Upper lobe of right lung (tissue), 1 donor: ENCODE results near the gene MAP3K7CL. TPM values are rescaled to one million over a fixed set of nuclear protein-coding genes. Genes with fewer than 3 reads are reported as not detected.

Experiments
- ATAC-seq: fragments of 200-7000 bp; cut with Tn5 transposase; one replicate; pipeline ENCODE4 v1.9.1; 2020; ENCODE audit warnings: mild to moderate bottlenecking, moderate library complexity
- DNase-seq: peaks from one replicate; pipeline ENCODE4 v3.0.0-alpha.2; 2020
- H3K27ac ChIP-seq: fragments of 200-600 bp; one replicate; pipeline ENCODE4 v1.8.0; 2022
- H3K27me3 ChIP-seq: fragments of 200-600 bp; one replicate; pipeline ENCODE4 v1.8.0; 2022; ENCODE audit warnings: mild to moderate bottlenecking
- H3K36me3 ChIP-seq: fragments of 200-600 bp; one replicate; pipeline ENCODE4 v1.8.0; 2022
- H3K4me1 ChIP-seq: fragments of 200-600 bp; one replicate; pipeline ENCODE4 v1.8.0; 2022
- H3K4me3 ChIP-seq: fragments of 200-600 bp; one replicate; pipeline ENCODE4 v1.8.0; 2022; ENCODE audit warnings: mild to moderate bottlenecking
- H3K9me3 ChIP-seq: fragments of 200-600 bp; one replicate; pipeline ENCODE4 v1.8.0; 2022
- CTCF ChIP-seq: fragments of 200-600 bp; IDR thresholded peaks from one replicate; pipeline ENCODE4 v1.8.0; 2022; ENCODE audit warnings: antibody characterized with exemption
- intact Hi-C: fragments of 100-400 bp; cut with DNase I; formaldehyde crosslinking; loops from one replicate; pipeline ENCODE4 v1.11.0; 2022
- total RNA-seq: library from RNA; stranded (reverse); fragmentation: NEBNext Ultra II Directional; extraction: Animal tissue kit (Norgen Biotek cat#: 25700); gene quantifications from one replicate; pipeline ENCODE4 v1.2.1, GENCODE V29; 2021
- donor health status: DM: no; HTN: yes; CAD: no; lungs with severe emphysema.

Gene MAP3K7CL
- total RNA-seq, 1 donor from 2014 or later, result 7.6 TPM

DNA sequence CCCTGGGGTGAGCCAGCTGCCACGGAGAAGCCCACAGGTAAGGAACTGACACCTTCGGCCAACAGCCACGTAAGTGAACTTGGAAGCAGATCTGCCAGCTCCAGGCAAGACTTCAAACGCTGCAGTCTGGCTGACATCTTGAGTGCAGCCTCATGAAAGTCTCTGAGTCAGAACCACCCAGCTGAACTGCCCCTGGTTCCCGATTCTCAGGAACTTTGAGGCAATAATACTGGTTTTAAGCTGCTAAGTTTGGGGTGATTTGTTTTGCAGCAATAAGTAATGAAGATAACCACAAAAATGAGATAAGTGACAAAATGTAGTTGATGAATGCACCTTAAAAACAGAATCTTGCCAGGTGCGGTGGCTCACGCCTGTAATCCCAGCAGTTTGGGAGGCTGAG lies 48.5 kb downstream of the MAP3K7CL start:
- peaks cover 29% of the 10 kb centered on the region for H3K4me1 ChIP-seq
- no peak overlapping the region for H3K4me3 ChIP-seq
- DNase-seq (no peak), ATAC-seq (no peak)
- H3K27ac ChIP-seq, result no peak overlapping the region
- no peaks in the 10 kb centered on the region for H3K36me3 ChIP-seq
- H3K27me3 ChIP-seq, result no peaks in the 10 kb centered on the region
- intact Hi-C loops, result no loop called here
- no peak for TF ChIP-seq CTCF
- H3K9me3 ChIP-seq, result no peaks in the 10 kb centered on the region

- Histone ChIP-seq H3K4me1 (peaks cover 29% of the 10 kb centered on the region), H3K27ac (no peak overlapping the region), H3K36me3 (no peaks in the 10 kb centered on the region), H3K9me3 (no peaks in the 10 kb centered on the region), H3K27me3 (no peaks in the 10 kb centered on the region), H3K4me3 (no peak overlapping the region)
- no peak for TF ChIP-seq CTCF
- intact Hi-C loops, result no loop called here
- DNase-seq, result no peak
- no peak for ATAC-seq
These were observed 49.1 kb downstream of the MAP3K7CL start for GRCh38 chr21:29179503-29179902.

DNA sequence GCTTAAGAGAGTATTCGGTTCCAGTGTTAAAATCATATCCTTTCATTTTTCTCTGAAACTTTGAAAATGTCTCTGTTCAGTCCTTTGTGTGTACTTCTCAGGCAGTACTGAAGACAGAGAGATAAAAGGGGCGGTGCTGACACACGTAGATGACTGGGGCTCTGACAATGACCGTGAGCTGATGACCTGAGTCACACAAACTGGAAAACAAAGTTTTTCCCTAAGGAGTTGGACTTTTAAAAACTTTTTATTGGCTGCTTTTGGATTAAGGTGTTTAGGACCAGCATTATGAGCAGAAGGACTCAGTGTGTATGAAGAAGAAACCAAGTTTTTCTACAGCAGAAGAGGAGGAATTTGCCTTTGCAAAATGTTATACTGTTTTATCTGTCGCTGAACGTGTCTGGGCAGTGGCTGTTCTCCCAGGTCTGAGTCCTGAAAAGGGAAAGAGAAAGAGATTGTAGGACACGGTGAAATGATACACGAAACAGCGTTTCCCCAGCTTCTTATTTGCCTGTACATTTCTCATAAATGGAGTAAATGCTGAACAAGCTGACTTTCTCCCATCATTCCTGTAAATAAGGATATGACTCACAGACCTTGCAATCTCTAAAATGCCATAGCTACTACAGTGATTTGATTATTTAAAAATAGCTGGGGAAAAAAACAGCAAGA lies 51.5 kb downstream of the MAP3K7CL start:
- no peaks in the 10 kb centered on the region for H3K27me3 ChIP-seq
- peak overlapping the region; percentile 79 for H3K27ac ChIP-seq
- peak overlapping the region; percentile 30 for H3K4me3 ChIP-seq
- H3K9me3 ChIP-seq, result no peaks in the 10 kb centered on the region
- peak; percentile 55 for ATAC-seq
- no peaks in the 10 kb centered on the region for H3K36me3 ChIP-seq
- intact Hi-C loops, result no loop called here
- no peak for DNase-seq
- peaks cover 24% of the 10 kb centered on the region for H3K4me1 ChIP-seq
- TF ChIP-seq CTCF, result no peak

- no peak for TF ChIP-seq CTCF
- ATAC-seq, result no peak
- peaks cover 24% of the 10 kb centered on the region for H3K4me1 ChIP-seq
- H3K36me3 ChIP-seq, result no peaks in the 10 kb centered on the region
- no peak for DNase-seq
- no peak overlapping the region for H3K4me3 ChIP-seq
- peak overlapping the region; percentile 79 for H3K27ac ChIP-seq
- H3K9me3 ChIP-seq, result no peaks in the 10 kb centered on the region
- intact Hi-C loops, result no loop called here
- H3K27me3 ChIP-seq, result no peaks in the 10 kb centered on the region
These were observed 52.2 kb downstream of the MAP3K7CL start for GRCh38 chr21:29182691-29183092.

GRCh38 chr21:29184037-29184436 lies 53.6 kb downstream of the MAP3K7CL start:
- ATAC-seq (peak; percentile 91), DNase-seq (no peak)
- H3K9me3 ChIP-seq, result no peaks in the 10 kb centered on the region
- H3K27me3 ChIP-seq, result no peaks in the 10 kb centered on the region
- H3K36me3 ChIP-seq, result no peaks in the 10 kb centered on the region
- H3K27ac ChIP-seq, result no peak overlapping the region
- H3K4me1 ChIP-seq, result peaks cover 24% of the 10 kb centered on the region
- TF ChIP-seq CTCF, result no peak
- H3K4me3 ChIP-seq, result no peak overlapping the region
- intact Hi-C loops, result no loop called here

DNA sequence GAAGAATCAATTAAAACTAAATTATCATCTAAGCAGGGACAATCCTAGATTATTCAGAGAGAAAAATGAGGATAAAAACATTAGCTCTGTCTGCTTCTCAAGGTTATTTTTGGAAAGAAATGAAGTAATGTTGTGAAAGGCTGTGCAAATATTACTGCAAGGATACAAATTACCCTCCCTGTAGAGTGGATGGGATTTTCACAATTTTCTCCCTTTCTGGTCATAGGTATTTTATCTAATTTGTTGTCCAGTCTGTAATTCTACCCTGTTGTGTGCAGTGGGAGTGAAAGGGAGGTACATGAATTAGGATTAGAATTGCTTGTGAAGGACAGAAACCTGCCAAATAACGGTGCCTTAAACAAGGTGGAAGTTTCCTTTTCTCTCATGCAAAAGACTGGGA lies 54.7 kb downstream of the MAP3K7CL start:
- intact Hi-C loops, result no loop called here
- H3K4me3 ChIP-seq, result no peak overlapping the region
- no peaks in the 10 kb centered on the region for H3K27me3 ChIP-seq
- no peaks in the 10 kb centered on the region for H3K9me3 ChIP-seq
- ATAC-seq (no peak), DNase-seq (no peak)
- no peaks in the 10 kb centered on the region for H3K36me3 ChIP-seq
- peaks cover 24% of the 10 kb centered on the region for H3K4me1 ChIP-seq
- no peak overlapping the region for H3K27ac ChIP-seq
- no peak for TF ChIP-seq CTCF
